Measurements from ENCODE around the gene KCNK3.

- TF ChIP-seq CTCF (IDR thresholded peaks at IDR 0.05): peak in 1 of 7 experiments; percentile 11
- no peak for TF ChIP-seq POLR2A (IDR thresholded peaks at IDR 0.05)
Observed at GRCh38 chr2:26692279-26692896, at the start of gene KCNK3.

Data from body of pancreas (tissue), 4 donors.